ENCODE measurements around the gene STARD3NL.

DNA sequence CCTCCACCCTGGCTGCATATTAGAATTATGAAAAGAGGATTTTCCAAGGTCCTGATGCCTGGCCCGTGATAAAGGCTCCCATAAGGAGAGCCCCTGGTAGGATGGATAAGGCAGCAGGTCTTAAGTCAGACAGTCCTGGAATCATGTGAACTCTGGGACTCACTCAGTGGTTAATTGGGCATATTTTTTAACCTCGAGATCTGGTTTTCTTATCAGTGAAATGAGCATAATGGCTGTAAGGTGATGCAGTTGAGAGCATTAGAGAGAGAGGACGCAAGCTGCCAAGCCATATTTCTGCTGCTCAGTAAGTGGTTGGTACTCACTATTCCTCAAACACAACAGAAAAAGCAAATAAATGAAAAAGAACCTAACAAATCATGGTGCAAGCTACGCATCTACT, 57.6 kb downstream of the STARD3NL start:
- TF ChIP-seq HMG20A (CRISPR knock-in tag; IDR thresholded peaks at IDR 0.05; ENCODE audit: borderline replicate concordance) (no peak), POLR2A (IDR thresholded peaks at IDR 0.05; ENCODE audit: insufficient read depth in 1 of 2, low read depth in 2 of 2, low read length in 2 of 2) (no peak), ZNF24 (IDR thresholded peaks at IDR 0.05) (no peak)
- TF ChIP-seq, protein P1, sequence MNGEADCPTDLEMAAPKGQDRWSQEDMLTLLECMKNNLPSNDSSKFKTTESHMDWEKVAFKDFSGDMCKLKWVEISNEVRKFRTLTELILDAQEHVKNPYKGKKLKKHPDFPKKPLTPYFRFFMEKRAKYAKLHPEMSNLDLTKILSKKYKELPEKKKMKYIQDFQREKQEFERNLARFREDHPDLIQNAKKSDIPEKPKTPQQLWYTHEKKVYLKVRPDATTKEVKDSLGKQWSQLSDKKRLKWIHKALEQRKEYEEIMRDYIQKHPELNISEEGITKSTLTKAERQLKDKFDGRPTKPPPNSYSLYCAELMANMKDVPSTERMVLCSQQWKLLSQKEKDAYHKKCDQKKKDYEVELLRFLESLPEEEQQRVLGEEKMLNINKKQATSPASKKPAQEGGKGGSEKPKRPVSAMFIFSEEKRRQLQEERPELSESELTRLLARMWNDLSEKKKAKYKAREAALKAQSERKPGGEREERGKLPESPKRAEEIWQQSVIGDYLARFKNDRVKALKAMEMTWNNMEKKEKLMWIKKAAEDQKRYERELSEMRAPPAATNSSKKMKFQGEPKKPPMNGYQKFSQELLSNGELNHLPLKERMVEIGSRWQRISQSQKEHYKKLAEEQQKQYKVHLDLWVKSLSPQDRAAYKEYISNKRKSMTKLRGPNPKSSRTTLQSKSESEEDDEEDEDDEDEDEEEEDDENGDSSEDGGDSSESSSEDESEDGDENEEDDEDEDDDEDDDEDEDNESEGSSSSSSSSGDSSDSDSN (CRISPR knock-in tag; IDR thresholded peaks at IDR 0.05): no peak
- TF ChIP-seq, protein P2, sequence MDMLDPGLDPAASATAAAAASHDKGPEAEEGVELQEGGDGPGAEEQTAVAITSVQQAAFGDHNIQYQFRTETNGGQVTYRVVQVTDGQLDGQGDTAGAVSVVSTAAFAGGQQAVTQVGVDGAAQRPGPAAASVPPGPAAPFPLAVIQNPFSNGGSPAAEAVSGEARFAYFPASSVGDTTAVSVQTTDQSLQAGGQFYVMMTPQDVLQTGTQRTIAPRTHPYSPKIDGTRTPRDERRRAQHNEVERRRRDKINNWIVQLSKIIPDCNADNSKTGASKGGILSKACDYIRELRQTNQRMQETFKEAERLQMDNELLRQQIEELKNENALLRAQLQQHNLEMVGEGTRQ (IDR thresholded peaks at IDR 0.05; ENCODE audit: low read depth, low read length): no peak
- TF ChIP-seq, protein P2 (CRISPR knock-in tag; IDR thresholded peaks at IDR 0.05; ENCODE audit: borderline replicate concordance): no peak
